ENCODE data around the gene AHNAK2.

DNA sequence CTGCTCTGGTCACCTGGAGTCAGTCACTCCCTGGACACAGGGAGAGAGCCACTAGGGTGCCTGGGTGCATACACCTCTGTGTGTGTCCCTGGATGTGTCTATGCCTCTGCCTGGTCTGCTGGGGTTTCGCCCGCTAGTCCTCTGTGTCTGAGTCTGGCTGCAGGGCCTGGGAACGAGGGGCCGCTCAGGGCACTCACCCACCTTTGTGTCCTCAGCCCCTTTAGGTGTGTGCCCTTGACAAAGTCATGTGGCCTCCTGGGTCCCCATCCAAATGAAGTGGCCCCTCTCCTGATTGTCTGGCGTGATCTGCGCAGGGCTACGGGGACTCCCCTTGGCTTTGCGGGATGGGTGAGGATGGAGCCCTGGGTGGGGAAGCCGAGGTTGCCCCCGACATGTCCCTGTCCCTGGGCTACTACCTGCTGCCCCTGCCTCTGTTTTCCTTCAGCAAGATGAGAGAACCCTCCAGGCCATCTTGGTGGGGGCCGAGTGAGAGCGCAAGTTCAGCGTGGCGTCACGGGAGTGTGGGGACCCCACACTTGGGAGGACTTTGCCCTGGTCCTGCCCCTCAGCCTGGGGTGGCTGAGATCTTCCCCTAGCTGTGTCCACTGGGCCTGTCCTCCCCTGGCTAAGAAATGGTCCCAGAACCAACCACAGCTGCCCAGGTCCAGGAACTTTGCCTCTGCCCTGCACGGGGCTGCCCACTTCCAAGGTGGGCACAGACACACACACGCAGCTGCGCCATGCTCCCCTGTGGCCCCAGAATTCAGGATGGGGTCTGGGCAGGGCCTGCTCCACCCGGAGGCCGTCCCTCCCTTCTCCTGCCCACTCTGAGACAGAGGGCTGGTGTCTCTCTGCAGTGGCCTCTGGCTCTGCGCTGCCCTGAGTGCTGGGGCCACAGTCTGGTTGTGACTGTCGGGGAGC is 2.7 kb upstream of the AHNAK2 start:
- TF ChIP-seq POLR2A (IDR thresholded peaks at IDR 0.05) = no peak
- TF ChIP-seq, protein P1, sequence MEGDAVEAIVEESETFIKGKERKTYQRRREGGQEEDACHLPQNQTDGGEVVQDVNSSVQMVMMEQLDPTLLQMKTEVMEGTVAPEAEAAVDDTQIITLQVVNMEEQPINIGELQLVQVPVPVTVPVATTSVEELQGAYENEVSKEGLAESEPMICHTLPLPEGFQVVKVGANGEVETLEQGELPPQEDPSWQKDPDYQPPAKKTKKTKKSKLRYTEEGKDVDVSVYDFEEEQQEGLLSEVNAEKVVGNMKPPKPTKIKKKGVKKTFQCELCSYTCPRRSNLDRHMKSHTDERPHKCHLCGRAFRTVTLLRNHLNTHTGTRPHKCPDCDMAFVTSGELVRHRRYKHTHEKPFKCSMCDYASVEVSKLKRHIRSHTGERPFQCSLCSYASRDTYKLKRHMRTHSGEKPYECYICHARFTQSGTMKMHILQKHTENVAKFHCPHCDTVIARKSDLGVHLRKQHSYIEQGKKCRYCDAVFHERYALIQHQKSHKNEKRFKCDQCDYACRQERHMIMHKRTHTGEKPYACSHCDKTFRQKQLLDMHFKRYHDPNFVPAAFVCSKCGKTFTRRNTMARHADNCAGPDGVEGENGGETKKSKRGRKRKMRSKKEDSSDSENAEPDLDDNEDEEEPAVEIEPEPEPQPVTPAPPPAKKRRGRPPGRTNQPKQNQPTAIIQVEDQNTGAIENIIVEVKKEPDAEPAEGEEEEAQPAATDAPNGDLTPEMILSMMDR (IDR thresholded peaks at IDR 0.05) = no peak

All from body of pancreas (tissue), 4 donors.